H54 (cell line): Measurements from ENCODE around the gene SORBS2.
"Not testable (repeated sequence)": the region's sequence is repeated elsewhere in the genome, so short reads cannot be mapped to it uniquely, and the experiment has no call there.

Experiments used
- DNase-seq: peaks from one replicate; pipeline ENCODE4 v3.0.0; 2011; ENCODE audit warnings: low spot score, mixed read lengths; ENCODE audit not compliant: insufficient read length
- FAIRE-seq: peaks from 3 replicates; lab custom pipeline; 2011; peaks lifted over from hg19 to GRCh38; lab: Jason Lieb, UNC
- POLR2A ChIP-seq: IDR thresholded peaks from 2 replicates; pipeline ENCODE4 v1.6.1; 2011; ENCODE audit warnings: low read depth, mild to moderate bottlenecking, low read length

The SORBS2 gene, protein sequence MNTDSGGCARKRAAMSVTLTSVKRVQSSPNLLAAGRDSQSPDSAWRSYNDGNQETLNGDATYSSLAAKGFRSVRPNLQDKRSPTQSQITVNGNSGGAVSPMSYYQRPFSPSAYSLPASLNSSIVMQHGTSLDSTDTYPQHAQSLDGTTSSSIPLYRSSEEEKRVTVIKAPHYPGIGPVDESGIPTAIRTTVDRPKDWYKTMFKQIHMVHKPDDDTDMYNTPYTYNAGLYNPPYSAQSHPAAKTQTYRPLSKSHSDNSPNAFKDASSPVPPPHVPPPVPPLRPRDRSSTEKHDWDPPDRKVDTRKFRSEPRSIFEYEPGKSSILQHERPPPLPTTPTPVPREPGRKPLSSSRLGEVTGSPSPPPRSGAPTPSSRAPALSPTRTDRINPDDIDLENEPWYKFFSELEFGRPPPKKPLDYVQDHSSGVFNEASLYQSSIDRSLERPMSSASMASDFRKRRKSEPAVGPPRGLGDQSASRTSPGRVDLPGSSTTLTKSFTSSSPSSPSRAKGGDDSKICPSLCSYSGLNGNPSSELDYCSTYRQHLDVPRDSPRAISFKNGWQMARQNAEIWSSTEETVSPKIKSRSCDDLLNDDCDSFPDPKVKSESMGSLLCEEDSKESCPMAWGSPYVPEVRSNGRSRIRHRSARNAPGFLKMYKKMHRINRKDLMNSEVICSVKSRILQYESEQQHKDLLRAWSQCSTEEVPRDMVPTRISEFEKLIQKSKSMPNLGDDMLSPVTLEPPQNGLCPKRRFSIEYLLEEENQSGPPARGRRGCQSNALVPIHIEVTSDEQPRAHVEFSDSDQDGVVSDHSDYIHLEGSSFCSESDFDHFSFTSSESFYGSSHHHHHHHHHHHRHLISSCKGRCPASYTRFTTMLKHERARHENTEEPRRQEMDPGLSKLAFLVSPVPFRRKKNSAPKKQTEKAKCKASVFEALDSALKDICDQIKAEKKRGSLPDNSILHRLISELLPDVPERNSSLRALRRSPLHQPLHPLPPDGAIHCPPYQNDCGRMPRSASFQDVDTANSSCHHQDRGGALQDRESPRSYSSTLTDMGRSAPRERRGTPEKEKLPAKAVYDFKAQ (N-terminal part only)

GRCh38 chr4:185811509-185812364, at the start of gene SORBS2:
Gene SORBS2, minus strand, starts transcription at chr4:185812194. Its CDS starts 121,623 bp downstream, at chr4:185690571.
- no peak for TF ChIP-seq POLR2A
- no peak for DNase-seq
- FAIRE-seq = no peak

DNA sequence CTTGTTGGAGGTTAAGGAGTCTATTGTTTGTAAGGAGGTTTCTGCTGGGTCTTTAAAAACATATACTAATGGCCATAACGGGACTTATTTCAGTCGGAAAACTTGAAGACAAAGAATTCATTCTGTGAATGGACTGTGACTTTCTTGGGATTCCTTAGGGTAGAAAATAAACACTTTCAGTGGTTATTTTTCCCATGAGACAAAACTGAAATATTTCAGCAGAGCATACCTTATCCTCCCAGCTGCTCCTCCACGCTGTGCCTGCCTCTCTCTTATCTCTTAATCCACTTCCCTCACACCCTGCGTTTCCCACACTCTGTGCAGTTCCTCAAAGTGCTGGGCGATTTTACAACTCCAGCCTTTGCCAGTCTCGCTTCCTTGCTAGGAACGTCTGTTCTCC, 47.1 kb upstream of the SORBS2 start:
- FAIRE-seq (no peak), DNase-seq (no peak)
- TF ChIP-seq POLR2A = no peak

- FAIRE-seq, DNase-seq: not testable (repeated sequence)
Measured at GRCh38 chr4:185857561-185857960, 45.6 kb upstream of the SORBS2 start.

DNA sequence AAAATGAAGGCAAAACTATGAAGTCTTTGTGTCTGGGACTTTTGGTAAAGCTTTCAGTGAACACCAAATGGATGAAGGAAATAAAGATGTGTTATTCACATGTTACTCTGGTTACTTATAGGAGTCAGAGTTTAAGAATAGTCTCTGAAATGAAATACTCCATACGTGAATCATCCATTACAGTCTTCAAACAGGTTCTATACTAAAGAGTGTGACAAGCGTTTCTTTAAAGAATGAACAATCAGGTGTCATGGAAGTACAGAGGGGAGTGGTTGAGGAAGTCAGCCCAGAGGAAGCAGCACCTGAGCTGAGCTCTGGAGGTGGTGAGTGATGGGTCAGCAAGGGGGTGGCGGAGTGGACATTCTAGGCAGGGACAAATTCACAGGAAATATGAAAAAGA, 41.8 kb upstream of the SORBS2 start:
- TF ChIP-seq POLR2A = no peak
- FAIRE-seq (no peak), DNase-seq (no peak)

DNA sequence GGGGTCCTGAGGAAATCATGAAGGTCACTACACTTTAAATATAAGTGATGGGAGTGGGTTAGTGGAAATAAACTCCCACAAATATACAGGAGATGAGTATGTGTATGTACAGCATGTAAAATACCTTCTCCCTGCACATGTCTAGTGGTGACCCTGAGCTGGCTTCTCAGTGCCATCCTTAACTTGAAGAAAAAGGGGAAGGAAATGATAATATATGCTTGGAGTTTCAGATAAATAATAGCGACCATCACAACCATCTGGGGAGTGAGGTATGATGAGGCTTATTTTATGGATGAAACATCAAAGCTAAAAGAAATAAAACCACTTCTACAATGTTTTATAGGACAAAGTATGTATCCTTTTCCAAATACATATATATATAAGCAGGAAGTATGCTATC, 41.0 kb upstream of the SORBS2 start:
- FAIRE-seq (no peak), DNase-seq (no peak)
- TF ChIP-seq POLR2A = no peak

DNA sequence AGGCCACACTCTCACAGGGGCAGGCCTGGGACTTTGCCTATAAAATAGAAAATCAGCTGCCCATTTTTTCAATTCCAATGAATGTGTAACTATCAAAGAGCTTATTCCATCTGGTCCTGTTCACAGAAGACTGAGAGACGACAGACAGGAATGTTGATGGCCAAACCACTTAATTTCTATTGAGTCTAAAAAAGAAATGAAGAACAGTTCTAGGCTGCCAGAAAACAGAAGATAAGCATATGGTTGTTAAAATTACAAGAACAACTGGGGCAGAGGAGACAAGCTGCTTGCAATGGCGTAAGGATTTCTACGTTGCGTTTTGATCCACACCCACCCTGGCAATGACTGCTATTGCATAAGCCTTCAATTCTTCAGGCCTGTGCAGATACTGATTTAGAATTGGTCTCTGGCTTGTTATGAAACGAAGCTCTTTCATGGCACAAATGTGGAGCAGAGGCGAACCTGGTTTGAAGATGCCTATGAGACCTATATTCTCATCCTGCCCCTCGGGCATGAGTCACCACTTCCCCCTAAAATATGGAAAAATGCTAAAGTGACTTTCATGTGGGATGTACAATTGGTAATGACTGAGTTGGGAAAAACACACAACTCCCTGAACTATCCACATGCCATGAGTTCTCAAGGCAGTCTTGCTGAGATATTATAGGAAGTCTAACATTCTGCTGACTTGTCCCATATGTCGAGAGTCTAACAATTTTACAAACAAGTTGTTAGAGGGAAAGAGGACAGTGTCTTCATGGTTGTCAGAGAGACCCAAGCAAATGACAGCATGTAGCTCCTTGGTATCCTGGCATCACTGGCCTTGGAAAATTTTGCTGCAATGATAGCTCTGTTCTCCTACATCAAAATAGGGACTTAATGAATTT, 37.9 kb upstream of the SORBS2 start:
- FAIRE-seq = no peak
- DNase-seq = no peak
- TF ChIP-seq POLR2A = no peak

DNA sequence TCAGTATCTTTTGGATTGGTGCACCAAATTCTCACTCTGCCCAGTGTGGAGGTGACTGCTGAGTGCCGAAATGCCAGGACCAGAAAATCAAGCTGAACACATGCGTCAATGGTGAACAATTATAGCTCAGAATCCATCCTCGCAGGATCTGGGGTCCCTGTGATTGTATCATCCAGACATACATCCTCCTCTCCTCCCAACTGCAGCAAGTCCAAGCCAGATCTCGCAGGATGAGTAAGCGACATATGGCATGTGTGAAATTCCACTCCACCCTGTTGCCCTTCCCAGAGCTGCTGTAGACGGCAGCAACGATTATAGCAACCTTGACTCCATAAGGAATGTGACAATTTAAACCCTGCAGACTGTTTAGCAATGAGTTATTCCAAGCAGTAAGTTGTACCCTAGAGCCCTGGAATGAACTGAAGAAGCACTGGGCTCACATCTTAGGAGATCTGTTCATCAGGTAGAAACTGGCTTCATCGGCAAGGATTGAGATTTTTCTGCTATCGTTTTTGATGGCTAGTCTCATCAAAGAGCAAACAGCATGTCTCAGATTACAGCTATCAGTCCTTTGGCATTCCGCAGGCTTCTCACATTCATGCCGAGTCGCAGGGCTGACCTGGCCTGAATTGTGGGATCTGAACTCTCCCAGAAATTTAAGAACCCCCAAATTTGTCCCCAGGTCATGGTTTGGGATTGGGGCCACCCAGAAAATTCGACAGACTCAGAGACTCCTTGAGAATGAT, 35.5 kb upstream of the SORBS2 start:
- no peak; the same call in 1 of the 2 replicates for TF ChIP-seq POLR2A
- peak; percentile 65 for FAIRE-seq
- peak; percentile 32 for DNase-seq

- FAIRE-seq (no peak), DNase-seq (no peak)
- TF ChIP-seq POLR2A = no peak
Measured at GRCh38 chr4:185846505-185847150, 34.6 kb upstream of the SORBS2 start.

GRCh38 chr4:185845966-185846365, 34.0 kb upstream of the SORBS2 start:
- no peak for DNase-seq
- no peak for TF ChIP-seq POLR2A
- FAIRE-seq = no peak

DNA sequence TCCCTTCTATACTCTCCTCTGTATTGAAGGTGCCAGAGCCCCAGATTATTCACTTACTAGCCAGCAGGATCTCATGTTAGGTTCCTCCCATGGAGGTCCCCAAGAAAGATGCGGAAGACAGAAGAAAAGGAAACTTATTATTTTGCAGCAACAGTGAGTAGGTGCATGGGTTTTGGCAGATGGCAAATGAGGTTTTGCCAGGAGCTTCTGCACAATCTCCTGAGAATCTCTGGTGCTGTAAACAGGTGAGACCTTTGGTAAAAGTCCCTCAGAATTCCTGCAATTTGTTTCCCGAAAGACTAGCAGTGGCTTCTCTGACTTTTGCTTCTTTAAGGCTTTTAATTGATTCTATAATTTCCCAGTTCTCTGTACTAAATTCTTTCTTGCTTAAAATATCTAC, 29.5 kb upstream of the SORBS2 start:
- no peak for FAIRE-seq
- no peak for TF ChIP-seq POLR2A
- DNase-seq = no peak

DNA sequence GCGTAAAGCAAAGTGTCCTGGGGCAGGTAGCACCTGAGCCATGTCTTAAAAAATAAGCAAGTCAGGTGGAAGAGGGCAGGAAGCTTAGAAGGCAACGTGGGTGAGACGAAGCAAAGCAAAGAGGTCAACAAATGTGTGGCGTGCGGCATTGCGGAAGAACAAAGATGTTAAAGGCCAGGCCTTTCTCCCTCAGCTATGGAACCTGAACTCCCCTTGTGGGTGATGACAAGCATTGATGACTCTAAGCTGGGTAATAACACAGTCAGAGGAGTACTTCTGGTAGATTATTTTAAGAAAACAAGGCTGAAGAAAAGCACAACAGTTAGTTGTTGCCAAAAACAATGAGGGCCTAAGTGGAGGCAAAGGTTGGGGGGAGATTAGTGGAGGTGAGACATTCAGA, 29.0 kb upstream of the SORBS2 start:
- no peak for FAIRE-seq
- no peak for TF ChIP-seq POLR2A
- DNase-seq = no peak
